ENCODE results near the gene MSH5.
"Not testable (repeated sequence)": the region's sequence is repeated elsewhere in the genome, so short reads cannot be mapped to it uniquely, and the experiment has no call there.

The MSH5 gene

GRCh38 chr6:31702405-31702818 lies 37.4 kb upstream of the MSH5 start:
- TF ChIP-seq TAF1 (IDR thresholded peaks at IDR 0.05; ENCODE audit: borderline replicate concordance, low read depth, low read length) (no peak), POLR2AphosphoS5 (IDR thresholded peaks at IDR 0.05; ENCODE audit: low read depth, low read length) (no peak), POLR2A (IDR thresholded peaks at IDR 0.05; ENCODE audit: low read depth, low read length) (no peak)
- DNase-seq (ENCODE audit: insufficient read length), result no peak
- FAIRE-seq, result no peak

- TF ChIP-seq TAF1 (IDR thresholded peaks at IDR 0.05; ENCODE audit: borderline replicate concordance, low read depth, low read length) (peak; percentile 39; the same call in 1 of the 2 replicates), POLR2AphosphoS5 (IDR thresholded peaks at IDR 0.05; ENCODE audit: low read depth, low read length) (peak; percentile 60), POLR2A (IDR thresholded peaks at IDR 0.05; ENCODE audit: low read depth, low read length) (peak; percentile 72)
- peak; percentile 100 for FAIRE-seq
These were observed 36.7 kb upstream of the MSH5 start, which contains the start of gene ABHD16A for GRCh38 chr6:31702819-31703716. TSS of gene ABHD16A (minus strand) at chr6:31703324. CDS start at chr6:31703281, 43 bp downstream.

GRCh38 chr6:31705931-31706330 lies 33.9 kb upstream of the MSH5 start:
- no peak for TF ChIP-seq TAF1 (IDR thresholded peaks at IDR 0.05; ENCODE audit: borderline replicate concordance, low read depth, low read length)
- TF ChIP-seq POLR2A (IDR thresholded peaks at IDR 0.05; ENCODE audit: low read depth, low read length), result no peak
- no peak for TF ChIP-seq POLR2AphosphoS5 (IDR thresholded peaks at IDR 0.05; ENCODE audit: low read depth, low read length)
- DNase-seq (ENCODE audit: insufficient read length) (no peak), FAIRE-seq (no peak)

More at GRCh38 chr6:31702819-31703716, 36.7 kb upstream of the MSH5 start, which contains the start of gene ABHD16A:
- peak; percentile 98 for DNase-seq (ENCODE audit: insufficient read length)

GRCh38 chr6:31706599-31706998 lies 33.2 kb upstream of the MSH5 start, which contains the start of gene LY6G6F:
TSS of gene LY6G6F (plus strand) at chr6:31706866. CDS start at chr6:31706907, 41 bp downstream.
- FAIRE-seq (no peak), DNase-seq (ENCODE audit: insufficient read length) (no peak)
- TF ChIP-seq POLR2A (IDR thresholded peaks at IDR 0.05; ENCODE audit: low read depth, low read length), result no peak
- no peak for TF ChIP-seq TAF1 (IDR thresholded peaks at IDR 0.05; ENCODE audit: borderline replicate concordance, low read depth, low read length)
- no peak for TF ChIP-seq POLR2AphosphoS5 (IDR thresholded peaks at IDR 0.05; ENCODE audit: low read depth, low read length)

GRCh38 chr6:31707701-31708100 lies 32.1 kb upstream of the MSH5 start:
- DNase-seq (ENCODE audit: insufficient read length), result no peak
- no peak for TF ChIP-seq TAF1 (IDR thresholded peaks at IDR 0.05; ENCODE audit: borderline replicate concordance, low read depth, low read length)
- no peak for TF ChIP-seq POLR2A (IDR thresholded peaks at IDR 0.05; ENCODE audit: low read depth, low read length)
- TF ChIP-seq POLR2AphosphoS5 (IDR thresholded peaks at IDR 0.05; ENCODE audit: low read depth, low read length), result no peak
- FAIRE-seq, result no peak

- FAIRE-seq (no peak), DNase-seq (ENCODE audit: insufficient read length) (no peak)
- TF ChIP-seq POLR2AphosphoS5 (IDR thresholded peaks at IDR 0.05; ENCODE audit: low read depth, low read length) (no peak), POLR2A (IDR thresholded peaks at IDR 0.05; ENCODE audit: low read depth, low read length) (no peak), TAF1 (IDR thresholded peaks at IDR 0.05; ENCODE audit: borderline replicate concordance, low read depth, low read length) (no peak)
These were observed 31.6 kb upstream of the MSH5 start for GRCh38 chr6:31708224-31708623.

GRCh38 chr6:31709157-31709556 lies 30.6 kb upstream of the MSH5 start:
- DNase-seq (ENCODE audit: insufficient read length); FAIRE-seq: not testable (repeated sequence)

- DNase-seq (ENCODE audit: insufficient read length) (no peak), FAIRE-seq (no peak)
- TF ChIP-seq TAF1 (IDR thresholded peaks at IDR 0.05; ENCODE audit: borderline replicate concordance, low read depth, low read length) (no peak), POLR2A (IDR thresholded peaks at IDR 0.05; ENCODE audit: low read depth, low read length) (no peak), POLR2AphosphoS5 (IDR thresholded peaks at IDR 0.05; ENCODE audit: low read depth, low read length) (no peak)
These were observed 29.1 kb upstream of the MSH5 start for GRCh38 chr6:31710523-31711219.

- TF ChIP-seq TAF1 (IDR thresholded peaks at IDR 0.05; ENCODE audit: borderline replicate concordance, low read depth, low read length) (no peak), POLR2AphosphoS5 (IDR thresholded peaks at IDR 0.05; ENCODE audit: low read depth, low read length) (no peak), POLR2A (IDR thresholded peaks at IDR 0.05; ENCODE audit: low read depth, low read length) (no peak)
- FAIRE-seq, result no peak
- DNase-seq (ENCODE audit: insufficient read length), result no peak
These were observed 28.6 kb upstream of the MSH5 start for GRCh38 chr6:31711233-31711632.

GRCh38 chr6:31712296-31712695 lies 27.5 kb upstream of the MSH5 start:
- no peak for DNase-seq (ENCODE audit: insufficient read length)
- no peak for TF ChIP-seq POLR2AphosphoS5 (IDR thresholded peaks at IDR 0.05; ENCODE audit: low read depth, low read length)
- FAIRE-seq, result no peak

- no peak for FAIRE-seq
- TF ChIP-seq POLR2AphosphoS5 (IDR thresholded peaks at IDR 0.05; ENCODE audit: low read depth, low read length) (no peak), TAF1 (IDR thresholded peaks at IDR 0.05; ENCODE audit: borderline replicate concordance, low read depth, low read length) (no peak), POLR2A (IDR thresholded peaks at IDR 0.05; ENCODE audit: low read depth, low read length) (no peak)
- DNase-seq (ENCODE audit: insufficient read length), result no peak
These were observed 26.3 kb upstream of the MSH5 start for GRCh38 chr6:31713465-31713864.
